ENCODE data around the gene ZNF606.

GRCh38 chr19:58033741-58034476 is 31.3 kb upstream of the ZNF606 start, which contains the start of gene ZSCAN1:
- TF ChIP-seq POLR2A (IDR thresholded peaks at IDR 0.05; ENCODE audit: low read depth, low read length) = no peak
- no peak for TF ChIP-seq CTCF (IDR thresholded peaks at IDR 0.05 in 2 of 3, conservative IDR thresholded peaks at IDR 0.05 in 1 of 3; ENCODE audit: control insufficient read depth in 2 of 3, extremely low read depth in 1 of 3, insufficient read depth in 1 of 3, low read depth in 3 of 3, low read length in 3 of 3)
- no peak for TF ChIP-seq CHD2 (IDR thresholded peaks at IDR 0.05; ENCODE audit: borderline replicate concordance, low read depth, low read length)
- no peak for TF ChIP-seq EZH2 (IDR thresholded peaks at IDR 0.05; ENCODE audit: borderline replicate concordance, control insufficient read depth, low read depth, low read length)
- TF ChIP-seq JUND (IDR thresholded peaks at IDR 0.05; ENCODE audit: low read depth, low read length) = no peak
- no peak for TF ChIP-seq LARP7 (IDR thresholded peaks at IDR 0.05)
- no peak for TF ChIP-seq PKNOX1 (IDR thresholded peaks at IDR 0.05)
- no peak for TF ChIP-seq NBN (IDR thresholded peaks at IDR 0.05)
- no peak for TF ChIP-seq STAT1 (conservative IDR thresholded peaks at IDR 0.05)
- no peak for TF ChIP-seq MYC (IDR thresholded peaks at IDR 0.05; ENCODE audit: insufficient read depth, insufficient read length, insufficient replicate concordance, low read length, severe bottlenecking)
- no peak for TF ChIP-seq SPI1 (IDR thresholded peaks at IDR 0.05; ENCODE audit: borderline replicate concordance, insufficient read depth, low read depth, low read length)
- no peak for TF ChIP-seq SRF (IDR thresholded peaks at IDR 0.05; ENCODE audit: low read depth in 2 of 2, low read length in 2 of 2)
- TF ChIP-seq NFYB (IDR thresholded peaks at IDR 0.05; ENCODE audit: insufficient read depth, low read depth, low read length) = no peak
- TF ChIP-seq HCFC1 (IDR thresholded peaks at IDR 0.05; ENCODE audit: low read length) = no peak

Measured in GM12878 (cell line).